ENCODE measurements around the gene CBX4.

CBX4 gene

GRCh38 chr17:79808763-79809529 lies 30.3 kb downstream of the CBX4 start:
- TF ChIP-seq EZH2phosphoT487 (IDR thresholded peaks at IDR 0.05; ENCODE audit: low read length) (no peak), CTCF (IDR thresholded peaks at IDR 0.05; ENCODE audit: low read length) (peak; percentile 44), EZH2 (optimal IDR thresholded peaks at IDR 0.05; ENCODE audit: low read depth, low read length) (no peak)
- Histone ChIP-seq H3K9ac (ENCODE audit: low read length) (no peak overlapping the region), H4K20me1 (ENCODE audit: insufficient read depth, low read length) (no peaks in the 10 kb centered on the region), H2AFZ (ENCODE audit: low read length) (no peak overlapping the region), H3K4me2 (ENCODE audit: low read depth, low read length) (no peak overlapping the region), H3K36me3 (replicated peaks; ENCODE audit: insufficient read depth, low read length) (no peaks in the 10 kb centered on the region), H3K9me2 (replicated peaks; ENCODE audit: insufficient read depth, low read length) (no peaks in the 10 kb centered on the region), H3K27me3 (replicated peaks; ENCODE audit: insufficient read depth, low read length) (peaks cover 79% of the 10 kb centered on the region), H3K79me2 (ENCODE audit: low read length) (no peaks in the 10 kb centered on the region), H3K9me3 (replicated peaks; ENCODE audit: insufficient read depth, low read length) (no peaks in the 10 kb centered on the region), H3K4me1 (ENCODE audit: low read length) (no peaks in the 10 kb centered on the region), H3K27ac (ENCODE audit: low read length) (no peak overlapping the region), H3F3A (ENCODE audit: insufficient read depth, low read length) (no peaks in the 10 kb centered on the region), H3K4me3 (ENCODE audit: low read length) (no peak overlapping the region)
- DNase-seq: peak; percentile 28

GRCh38 chr17:79806863-79807720 lies 32.1 kb downstream of the CBX4 start:
- Histone ChIP-seq H4K20me1 (ENCODE audit: insufficient read depth, low read length) (no peaks in the 10 kb centered on the region), H3K36me3 (replicated peaks; ENCODE audit: insufficient read depth, low read length) (no peaks in the 10 kb centered on the region), H3K27ac (ENCODE audit: low read length) (no peak overlapping the region), H3F3A (ENCODE audit: insufficient read depth, low read length) (no peaks in the 10 kb centered on the region), H3K9ac (ENCODE audit: low read length) (no peak overlapping the region), H3K4me1 (ENCODE audit: low read length) (no peaks in the 10 kb centered on the region), H3K4me3 (ENCODE audit: low read length) (no peak overlapping the region), H3K79me2 (ENCODE audit: low read length) (no peaks in the 10 kb centered on the region), H3K9me3 (replicated peaks; ENCODE audit: insufficient read depth, low read length) (no peaks in the 10 kb centered on the region), H2AFZ (ENCODE audit: low read length) (no peak overlapping the region), H3K4me2 (ENCODE audit: low read depth, low read length) (no peak overlapping the region), H3K27me3 (replicated peaks; ENCODE audit: insufficient read depth, low read length) (peaks cover 88% of the 10 kb centered on the region), H3K9me2 (replicated peaks; ENCODE audit: insufficient read depth, low read length) (no peaks in the 10 kb centered on the region)
- DNase-seq: no peak
- no peak for TF ChIP-seq EZH2phosphoT487 (IDR thresholded peaks at IDR 0.05; ENCODE audit: low read length)
- no peak for TF ChIP-seq CTCF (IDR thresholded peaks at IDR 0.05; ENCODE audit: low read length)
- TF ChIP-seq EZH2 (optimal IDR thresholded peaks at IDR 0.05; ENCODE audit: low read depth, low read length): no peak

- Histone ChIP-seq H3K4me1 (ENCODE audit: low read length) (no peaks in the 10 kb centered on the region), H3K9ac (ENCODE audit: low read length) (no peak overlapping the region), H3K36me3 (replicated peaks; ENCODE audit: insufficient read depth, low read length) (no peaks in the 10 kb centered on the region), H3K4me2 (ENCODE audit: low read depth, low read length) (no peak overlapping the region), H3K79me2 (ENCODE audit: low read length) (no peaks in the 10 kb centered on the region), H3K27ac (ENCODE audit: low read length) (no peak overlapping the region), H4K20me1 (ENCODE audit: insufficient read depth, low read length) (no peaks in the 10 kb centered on the region), H3F3A (ENCODE audit: insufficient read depth, low read length) (no peaks in the 10 kb centered on the region), H3K9me3 (replicated peaks; ENCODE audit: insufficient read depth, low read length) (no peaks in the 10 kb centered on the region), H2AFZ (ENCODE audit: low read length) (no peak overlapping the region), H3K9me2 (replicated peaks; ENCODE audit: insufficient read depth, low read length) (no peaks in the 10 kb centered on the region), H3K27me3 (replicated peaks; ENCODE audit: insufficient read depth, low read length) (peaks cover 88% of the 10 kb centered on the region), H3K4me3 (ENCODE audit: low read length) (no peak overlapping the region)
- TF ChIP-seq CTCF (IDR thresholded peaks at IDR 0.05; ENCODE audit: low read length): no peak
- no peak for TF ChIP-seq EZH2phosphoT487 (IDR thresholded peaks at IDR 0.05; ENCODE audit: low read length)
- no peak for TF ChIP-seq EZH2 (optimal IDR thresholded peaks at IDR 0.05; ENCODE audit: low read depth, low read length)
- DNase-seq: no peak
Measured at GRCh38 chr17:79806446-79806760, 32.8 kb downstream of the CBX4 start.
